GM12875 (cell line): Measurements from ENCODE around the gene SOX12.

ENCODE experiments used
- H3K4me3 ChIP-seq: one replicate; pipeline ENCODE4 v1.5.1; 2011; ENCODE audit warnings: low read depth, low read length, control low read depth
- CTCF ChIP-seq: IDR thresholded peaks from 2 replicates; pipeline ENCODE4 v1.5.1; 2011; ENCODE audit warnings: low read depth, mild to moderate bottlenecking, control low read depth, inconsistent platforms, low read length, moderate library complexity, borderline replicate concordance; ENCODE audit not compliant: insufficient read depth

The SOX12 gene

GRCh38 chr20:324177-325044 is 941 bp upstream of the SOX12 start:
- no peak for TF ChIP-seq CTCF

GRCh38 chr20:325889-326644 is 715 bp downstream of the SOX12 start:
- TF ChIP-seq CTCF = no peak
- peak overlapping the region; percentile 61 for H3K4me3 ChIP-seq

More at GRCh38 chr20:324177-325044, 941 bp upstream of the SOX12 start:
- H3K4me3 ChIP-seq = peak overlapping the region; percentile 61

- no peak for TF ChIP-seq CTCF
- peak overlapping the region; percentile 61 for H3K4me3 ChIP-seq
Measured at GRCh38 chr20:326645-327185, 1.4 kb downstream of the SOX12 start.

- no peak for TF ChIP-seq CTCF
- peak overlapping the region; percentile 61 for H3K4me3 ChIP-seq
Measured at GRCh38 chr20:327186-328026, 2.1 kb downstream of the SOX12 start.

GRCh38 chr20:328027-328974 is 2.9 kb downstream of the SOX12 start:
- no peak overlapping the region for H3K4me3 ChIP-seq
- no peak for TF ChIP-seq CTCF
